ENCODE data around the gene CORT.

CORT gene

DNA sequence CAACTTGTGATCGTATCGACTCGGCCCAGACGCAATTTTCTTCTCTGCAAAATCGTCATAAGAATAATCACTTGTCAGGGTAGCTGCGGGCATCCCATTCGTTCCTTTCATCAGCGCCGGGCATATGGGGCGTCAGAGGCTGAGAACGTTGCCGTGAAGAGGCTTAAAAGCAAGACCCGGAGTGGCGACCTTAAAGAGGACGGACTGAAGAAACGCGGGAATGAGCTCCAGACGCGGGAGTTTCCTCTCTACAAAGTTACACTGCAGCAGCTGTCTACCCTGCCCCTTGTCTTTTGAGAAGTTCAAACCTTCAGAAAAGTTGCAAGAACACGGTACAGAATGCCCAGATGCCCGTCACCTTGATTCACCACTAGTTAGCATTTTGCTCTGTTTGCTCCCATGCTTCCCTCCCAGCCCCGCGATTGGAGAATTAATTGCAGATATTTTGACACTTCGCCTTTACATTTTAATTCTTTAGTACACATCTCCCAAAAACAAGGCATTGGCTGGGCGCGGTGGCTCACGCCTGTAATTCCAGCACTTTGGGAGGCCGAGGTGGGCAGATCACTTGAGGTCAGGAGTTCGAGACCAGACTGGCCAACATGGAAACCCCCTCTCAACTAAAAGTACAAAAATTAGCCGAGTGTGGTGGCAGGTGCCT, 18.6 kb upstream of the CORT start:
- TF ChIP-seq, protein P1, sequence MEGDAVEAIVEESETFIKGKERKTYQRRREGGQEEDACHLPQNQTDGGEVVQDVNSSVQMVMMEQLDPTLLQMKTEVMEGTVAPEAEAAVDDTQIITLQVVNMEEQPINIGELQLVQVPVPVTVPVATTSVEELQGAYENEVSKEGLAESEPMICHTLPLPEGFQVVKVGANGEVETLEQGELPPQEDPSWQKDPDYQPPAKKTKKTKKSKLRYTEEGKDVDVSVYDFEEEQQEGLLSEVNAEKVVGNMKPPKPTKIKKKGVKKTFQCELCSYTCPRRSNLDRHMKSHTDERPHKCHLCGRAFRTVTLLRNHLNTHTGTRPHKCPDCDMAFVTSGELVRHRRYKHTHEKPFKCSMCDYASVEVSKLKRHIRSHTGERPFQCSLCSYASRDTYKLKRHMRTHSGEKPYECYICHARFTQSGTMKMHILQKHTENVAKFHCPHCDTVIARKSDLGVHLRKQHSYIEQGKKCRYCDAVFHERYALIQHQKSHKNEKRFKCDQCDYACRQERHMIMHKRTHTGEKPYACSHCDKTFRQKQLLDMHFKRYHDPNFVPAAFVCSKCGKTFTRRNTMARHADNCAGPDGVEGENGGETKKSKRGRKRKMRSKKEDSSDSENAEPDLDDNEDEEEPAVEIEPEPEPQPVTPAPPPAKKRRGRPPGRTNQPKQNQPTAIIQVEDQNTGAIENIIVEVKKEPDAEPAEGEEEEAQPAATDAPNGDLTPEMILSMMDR (IDR thresholded peaks at IDR 0.05; ENCODE audit: borderline replicate concordance, insufficient read depth, low read depth, low read length), result no peak
- H3K4me3 ChIP-seq (ENCODE audit: low read depth, low read length), result peak overlapping the region; percentile 90

DNA sequence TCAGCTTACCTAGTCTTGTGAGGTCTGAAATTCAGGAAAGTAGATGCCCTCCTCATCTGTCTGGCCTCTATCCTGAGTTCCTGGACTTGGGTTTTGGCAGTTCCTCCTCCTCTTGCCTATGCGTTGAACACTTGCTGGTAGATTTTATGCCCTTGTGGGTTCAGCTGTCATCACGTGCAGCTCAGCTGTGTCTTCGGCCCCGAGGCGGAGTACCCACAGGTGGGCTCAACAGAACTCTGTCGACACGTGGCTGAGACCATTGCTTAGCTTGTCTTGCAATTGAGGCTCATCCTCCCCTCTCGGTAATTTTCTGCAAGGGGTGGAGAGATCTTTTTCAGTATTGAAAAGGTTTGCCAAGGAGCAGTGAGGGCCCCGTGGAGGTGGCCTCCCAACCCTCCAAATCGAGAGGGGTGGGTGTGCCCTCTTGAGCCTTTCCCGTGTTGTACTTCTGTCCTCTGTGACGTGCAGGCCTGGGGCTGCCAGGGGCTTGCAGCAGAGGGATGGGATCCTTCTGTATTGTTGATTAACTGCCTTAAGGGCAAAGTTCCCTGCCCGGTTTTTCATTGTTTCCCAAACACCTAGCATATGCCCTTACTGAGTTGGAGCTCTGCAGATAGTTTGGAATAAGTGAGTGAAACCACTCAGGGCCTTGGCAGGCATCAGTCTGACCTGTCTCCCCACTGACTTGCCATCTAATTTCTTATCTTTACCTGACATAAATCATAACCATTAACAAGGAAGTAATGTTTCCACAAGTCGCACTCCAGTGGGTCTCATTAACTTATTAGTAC, 16.7 kb upstream of the CORT start:
- H3K4me3 ChIP-seq (ENCODE audit: low read depth, low read length), result no peak overlapping the region
- TF ChIP-seq, protein P1 (IDR thresholded peaks at IDR 0.05; ENCODE audit: borderline replicate concordance, insufficient read depth, low read depth, low read length), result no peak

DNA sequence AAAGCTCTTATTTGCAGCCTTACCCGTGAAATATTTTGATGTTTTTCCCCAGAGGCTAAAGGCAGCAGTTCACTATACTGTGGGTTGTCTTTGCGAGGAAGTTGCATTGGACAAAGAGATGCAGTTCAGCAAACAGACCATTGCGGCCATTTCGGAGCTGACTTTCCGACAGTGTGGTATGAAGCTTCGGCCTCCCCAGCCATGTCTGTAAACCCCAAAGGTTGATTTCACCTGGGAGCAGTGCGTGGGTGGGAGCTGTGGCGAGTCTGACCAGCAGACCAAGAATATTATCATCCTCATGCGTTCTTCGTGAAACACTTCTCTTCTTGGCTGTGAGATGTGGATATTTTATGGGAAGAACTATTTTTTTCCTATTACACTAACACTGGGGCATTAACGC, 16.0 kb upstream of the CORT start:
- TF ChIP-seq, protein P1 (IDR thresholded peaks at IDR 0.05; ENCODE audit: borderline replicate concordance, insufficient read depth, low read depth, low read length), result no peak
- no peak overlapping the region for H3K4me3 ChIP-seq (ENCODE audit: low read depth, low read length)

DNA sequence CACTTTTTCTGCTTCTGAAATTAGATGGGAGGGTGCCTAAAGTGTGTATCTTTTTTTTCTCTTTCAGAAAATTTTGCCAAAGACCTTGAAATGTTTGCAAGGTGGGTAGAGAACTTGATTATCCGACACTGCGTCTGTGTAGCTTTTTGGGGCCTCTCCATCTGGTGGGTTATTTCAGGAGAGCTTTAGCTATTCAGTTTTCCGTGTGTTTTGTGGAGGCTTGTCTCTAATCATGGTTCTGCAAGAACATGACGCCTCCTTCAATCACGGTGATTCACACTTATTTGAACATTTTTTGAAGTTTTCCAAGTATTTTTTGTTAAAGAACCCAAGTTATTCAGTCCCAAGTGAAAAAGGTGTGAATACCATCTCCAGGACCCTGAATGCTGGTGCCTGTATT, 15.2 kb upstream of the CORT start:
- TF ChIP-seq, protein P1 (IDR thresholded peaks at IDR 0.05; ENCODE audit: borderline replicate concordance, insufficient read depth, low read depth, low read length), result no peak
- H3K4me3 ChIP-seq (ENCODE audit: low read depth, low read length), result no peak overlapping the region

DNA sequence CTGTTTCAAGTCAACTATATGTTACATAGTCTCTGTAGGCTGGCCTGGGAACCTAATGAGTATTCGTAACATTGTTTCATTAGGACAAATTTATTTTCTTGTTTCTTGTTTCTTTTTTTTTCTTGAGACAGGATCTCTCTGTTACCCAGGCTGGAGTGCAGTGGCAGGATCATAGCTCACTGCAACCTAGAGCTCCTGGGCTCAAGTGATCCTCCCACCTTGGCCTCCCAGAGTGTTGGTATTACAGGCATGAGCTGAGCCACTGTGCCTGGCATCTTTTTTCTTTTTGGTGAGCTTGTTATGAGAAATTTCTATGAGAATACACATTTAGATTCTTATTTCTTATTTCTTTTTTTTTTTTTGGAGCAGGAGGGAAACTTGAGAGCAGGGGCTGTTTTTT, 12.8 kb upstream of the CORT start:
- TF ChIP-seq, protein P1 (IDR thresholded peaks at IDR 0.05; ENCODE audit: borderline replicate concordance, insufficient read depth, low read depth, low read length), result no peak
- H3K4me3 ChIP-seq (ENCODE audit: low read depth, low read length), result no peak overlapping the region

DNA sequence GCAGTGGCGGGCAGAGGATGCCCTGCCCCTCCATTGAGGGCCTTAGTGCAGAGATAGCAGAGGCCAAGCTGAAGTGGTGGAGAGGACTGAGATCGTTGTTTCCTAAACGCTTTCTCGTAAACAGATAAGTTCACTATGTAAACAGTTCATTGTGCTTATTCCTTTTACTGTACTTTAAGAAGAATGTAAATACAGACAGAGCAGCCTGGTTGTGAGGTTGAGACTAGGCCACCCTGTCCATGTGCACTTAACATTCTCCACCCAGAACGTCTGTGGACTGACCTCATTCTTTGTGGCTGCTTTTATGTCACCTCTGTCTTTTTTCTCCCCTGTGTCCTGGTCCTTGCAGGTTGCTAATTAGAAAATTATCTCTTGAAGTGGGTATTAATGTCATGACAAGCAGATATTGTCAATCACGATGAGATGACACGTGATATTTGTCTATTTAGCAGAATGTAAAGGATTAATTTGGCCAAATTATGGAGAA, 11.1 kb upstream of the CORT start:
- TF ChIP-seq, protein P1 (IDR thresholded peaks at IDR 0.05; ENCODE audit: borderline replicate concordance, insufficient read depth, low read depth, low read length), result no peak
- no peak overlapping the region for H3K4me3 ChIP-seq (ENCODE audit: low read depth, low read length)

DNA sequence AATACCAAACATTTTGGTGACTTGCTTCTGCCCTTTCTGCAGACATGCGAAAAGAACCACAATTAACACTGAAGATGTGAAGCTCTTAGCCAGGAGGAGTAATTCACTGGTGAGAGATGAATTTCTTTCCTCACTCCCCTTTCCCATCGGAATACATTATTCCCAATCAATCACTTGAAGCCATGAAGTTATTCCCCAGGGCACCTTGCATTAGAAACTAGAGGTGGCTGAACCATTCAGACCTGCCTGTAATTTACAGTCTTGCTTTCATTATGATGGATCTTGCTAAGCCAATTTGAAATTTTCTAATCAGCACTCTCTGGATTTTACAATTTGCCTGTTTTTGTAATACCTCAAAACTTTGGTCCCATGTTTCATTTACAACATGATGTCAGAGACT, 9.5 kb upstream of the CORT start:
- H3K4me3 ChIP-seq (ENCODE audit: low read depth, low read length), result no peak overlapping the region
- TF ChIP-seq, protein P1 (IDR thresholded peaks at IDR 0.05; ENCODE audit: borderline replicate concordance, insufficient read depth, low read depth, low read length), result no peak
